Lower lobe of right lung (tissue), 2 donors: ENCODE results near the gene MGMT. TPM values are rescaled to one million over a fixed set of nuclear protein-coding genes. Genes with fewer than 3 reads are reported as not detected.

Experiments used
- ATAC-seq, 2 donors: fragments of 200-7000 bp; cut with Tn5 transposase; one replicate each; pipeline ENCODE4 v1.9.1; 2020 to 2022; ENCODE audit warnings: mild to moderate bottlenecking in 2 of 2, moderate library complexity in 2 of 2
- DNase-seq: peaks from one replicate; pipeline ENCODE4 v3.0.0-alpha.2; 2020
- H3K27ac ChIP-seq: fragments of 200-600 bp; one replicate; pipeline ENCODE4 v1.8.0; 2022
- H3K27me3 ChIP-seq: fragments of 200-600 bp; one replicate; pipeline ENCODE4 v1.8.0; 2022; ENCODE audit warnings: low read depth
- H3K36me3 ChIP-seq: fragments of 200-600 bp; one replicate; pipeline ENCODE4 v1.8.0; 2022; ENCODE audit warnings: mild to moderate bottlenecking
- H3K4me1 ChIP-seq: fragments of 200-600 bp; one replicate; pipeline ENCODE4 v1.8.0; 2022
- H3K4me3 ChIP-seq: fragments of 200-600 bp; one replicate; pipeline ENCODE4 v1.8.0; 2022; ENCODE audit warnings: mild to moderate bottlenecking
- H3K9me3 ChIP-seq: fragments of 200-600 bp; one replicate; pipeline ENCODE4 v1.8.0; 2022
- intact Hi-C: fragments of 100-400 bp; cut with DNase I; formaldehyde crosslinking; loops from one replicate; pipeline ENCODE4 v1.11.0; 2022
- total RNA-seq: library from RNA; stranded (reverse); fragmentation: NEBNext Ultra II Directional; extraction: Animal tissue kit (Norgen Biotek cat#: 25700); gene quantifications from one replicate; pipeline ENCODE4 v1.2.1, GENCODE V29; 2021
- TF ChIP-seq, protein P1 (sequence below): fragments of 200-600 bp; IDR thresholded peaks from one replicate; pipeline ENCODE4 v1.8.0; 2022; ENCODE audit warnings: antibody characterized with exemption, mild to moderate bottlenecking
- donor health status: DM: no; HTN: yes; CAD: no; lungs with severe emphysema.

Gene MGMT
- total RNA-seq, 1 donor from 2014 or later = 19.9 TPM

DNA sequence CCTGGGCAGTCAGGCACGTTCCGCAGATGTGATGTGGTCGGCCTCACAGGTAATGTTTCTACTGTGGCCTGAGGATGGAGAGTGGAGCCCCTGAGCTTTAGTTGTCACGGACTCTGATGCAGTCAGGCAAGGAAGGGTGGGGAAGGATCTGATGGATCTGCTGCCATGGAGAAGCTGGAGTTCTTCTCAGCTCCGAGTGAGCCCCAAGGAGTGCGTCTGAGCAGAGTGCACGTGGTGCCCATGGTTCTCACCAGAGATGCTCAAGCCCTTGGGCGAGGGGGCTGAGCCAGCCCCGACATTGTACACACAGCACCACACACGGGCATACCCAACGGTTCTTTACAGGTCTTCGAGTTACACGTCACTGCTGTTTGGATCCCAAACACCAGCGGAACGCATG, 304.5 kb downstream of the MGMT start:
- Histone ChIP-seq H3K36me3 (peaks cover 4% of the 10 kb centered on the region), H3K4me1 (no peaks in the 10 kb centered on the region), H3K27me3 (no peaks in the 10 kb centered on the region), H3K27ac (no peak overlapping the region), H3K9me3 (no peaks in the 10 kb centered on the region), H3K4me3 (no peak overlapping the region)
- TF ChIP-seq, protein P1, sequence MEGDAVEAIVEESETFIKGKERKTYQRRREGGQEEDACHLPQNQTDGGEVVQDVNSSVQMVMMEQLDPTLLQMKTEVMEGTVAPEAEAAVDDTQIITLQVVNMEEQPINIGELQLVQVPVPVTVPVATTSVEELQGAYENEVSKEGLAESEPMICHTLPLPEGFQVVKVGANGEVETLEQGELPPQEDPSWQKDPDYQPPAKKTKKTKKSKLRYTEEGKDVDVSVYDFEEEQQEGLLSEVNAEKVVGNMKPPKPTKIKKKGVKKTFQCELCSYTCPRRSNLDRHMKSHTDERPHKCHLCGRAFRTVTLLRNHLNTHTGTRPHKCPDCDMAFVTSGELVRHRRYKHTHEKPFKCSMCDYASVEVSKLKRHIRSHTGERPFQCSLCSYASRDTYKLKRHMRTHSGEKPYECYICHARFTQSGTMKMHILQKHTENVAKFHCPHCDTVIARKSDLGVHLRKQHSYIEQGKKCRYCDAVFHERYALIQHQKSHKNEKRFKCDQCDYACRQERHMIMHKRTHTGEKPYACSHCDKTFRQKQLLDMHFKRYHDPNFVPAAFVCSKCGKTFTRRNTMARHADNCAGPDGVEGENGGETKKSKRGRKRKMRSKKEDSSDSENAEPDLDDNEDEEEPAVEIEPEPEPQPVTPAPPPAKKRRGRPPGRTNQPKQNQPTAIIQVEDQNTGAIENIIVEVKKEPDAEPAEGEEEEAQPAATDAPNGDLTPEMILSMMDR = no peak
- ATAC-seq (no peak), DNase-seq (peak; percentile 10)
- intact Hi-C loops = no loop called here

DNA sequence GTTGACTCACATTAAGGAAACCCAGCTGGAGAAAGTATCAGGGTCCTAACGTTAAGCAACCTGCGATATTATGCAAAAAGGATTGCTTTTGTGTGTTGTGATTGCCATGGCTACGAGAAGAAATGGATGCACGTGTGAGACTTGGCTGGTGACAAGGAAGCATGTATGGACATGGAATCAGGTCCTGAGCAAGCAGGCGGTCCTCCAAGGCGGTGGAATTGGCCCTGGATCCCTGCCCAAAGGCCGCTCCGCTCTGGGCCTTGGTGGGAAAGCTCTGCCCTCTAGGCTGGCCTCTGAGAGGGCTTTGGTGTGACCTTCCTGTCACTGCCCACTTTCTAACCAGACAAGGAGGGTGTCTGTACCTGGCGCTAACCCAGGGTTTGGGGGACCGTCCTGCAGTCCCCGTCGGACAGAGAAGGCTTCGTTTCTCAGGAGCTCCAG, 305.0 kb downstream of the MGMT start:
- intact Hi-C loops = no loop called here
- H3K27ac ChIP-seq = no peak overlapping the region
- no peak overlapping the region for H3K4me3 ChIP-seq
- peak; percentile 32 for DNase-seq
- no peak for ATAC-seq
- peaks cover 4% of the 10 kb centered on the region for H3K36me3 ChIP-seq
- H3K4me1 ChIP-seq = no peaks in the 10 kb centered on the region
- TF ChIP-seq, protein P1 = no peak
- H3K9me3 ChIP-seq = no peaks in the 10 kb centered on the region
- no peaks in the 10 kb centered on the region for H3K27me3 ChIP-seq

GRCh38 chr10:129772468-129773358, 305.7 kb downstream of the MGMT start:
- no peaks in the 10 kb centered on the region for H3K4me1 ChIP-seq
- H3K27ac ChIP-seq = no peak overlapping the region
- H3K36me3 ChIP-seq = peaks cover 4% of the 10 kb centered on the region
- H3K9me3 ChIP-seq = no peaks in the 10 kb centered on the region
- TF ChIP-seq, protein P1 = no peak
- peak; percentile 27 for DNase-seq
- intact Hi-C loops = no loop called here
- no peak for ATAC-seq
- H3K4me3 ChIP-seq = no peak overlapping the region
- no peaks in the 10 kb centered on the region for H3K27me3 ChIP-seq

- Histone ChIP-seq H3K36me3 (peaks cover 4% of the 10 kb centered on the region), H3K4me1 (no peaks in the 10 kb centered on the region), H3K4me3 (no peak overlapping the region), H3K9me3 (no peaks in the 10 kb centered on the region), H3K27me3 (no peaks in the 10 kb centered on the region), H3K27ac (no peak overlapping the region)
- intact Hi-C loops = no loop called here
- ATAC-seq (no peak), DNase-seq (peak; percentile 10)
- TF ChIP-seq, protein P1 = no peak
Measured at GRCh38 chr10:129773359-129773990, 306.4 kb downstream of the MGMT start.

DNA sequence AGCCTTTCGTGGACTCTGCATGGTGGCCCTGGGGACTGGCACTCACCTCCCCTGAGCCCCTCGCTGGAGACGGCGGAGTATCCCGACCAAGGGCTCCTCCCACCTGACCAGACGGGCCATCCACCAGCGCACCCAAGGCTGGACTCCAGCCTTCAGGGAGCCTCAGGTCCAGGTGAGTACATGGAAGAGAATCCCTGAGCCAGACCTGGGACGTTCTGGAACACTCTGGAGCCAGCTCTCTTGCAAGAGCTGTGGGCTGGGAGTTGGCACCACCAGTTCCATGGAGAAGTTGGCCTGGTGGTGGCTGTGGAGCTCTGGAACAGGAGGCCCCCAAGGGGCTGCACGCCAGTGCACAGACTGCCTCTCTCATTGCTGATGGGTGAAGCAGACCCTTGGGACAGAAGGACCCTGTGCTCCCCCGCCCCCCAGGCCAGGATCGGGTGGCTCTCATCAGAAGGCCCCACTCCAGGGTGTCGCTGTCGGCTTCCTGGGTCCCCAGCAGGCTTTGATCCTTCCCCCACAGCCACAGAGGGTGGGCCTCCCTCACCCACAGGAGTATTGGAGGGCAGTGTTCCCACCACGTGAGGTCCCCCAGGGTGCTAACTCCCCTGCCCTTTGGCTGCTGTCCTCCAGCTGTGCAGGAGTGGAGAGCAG, 307.2 kb downstream of the MGMT start:
- TF ChIP-seq, protein P1 = no peak
- intact Hi-C loops = no loop called here
- ATAC-seq = peak in 1 of 2 donors; percentile 6
- DNase-seq = peak; percentile 31
- no peaks in the 10 kb centered on the region for H3K4me1 ChIP-seq
- no peaks in the 10 kb centered on the region for H3K9me3 ChIP-seq
- no peak overlapping the region for H3K27ac ChIP-seq
- peaks cover 4% of the 10 kb centered on the region for H3K36me3 ChIP-seq
- no peaks in the 10 kb centered on the region for H3K27me3 ChIP-seq
- no peak overlapping the region for H3K4me3 ChIP-seq
